GM19193 (cell line): Measurements from ENCODE around the gene SAMD4A.

Experiments used
- POLR2A ChIP-seq: IDR thresholded peaks from 4 replicates; pipeline ENCODE4 v1.6.1; 2011; ENCODE audit not compliant: insufficient read depth, insufficient read length; ENCODE audit errors: extremely low read depth

The SAMD4A gene

DNA sequence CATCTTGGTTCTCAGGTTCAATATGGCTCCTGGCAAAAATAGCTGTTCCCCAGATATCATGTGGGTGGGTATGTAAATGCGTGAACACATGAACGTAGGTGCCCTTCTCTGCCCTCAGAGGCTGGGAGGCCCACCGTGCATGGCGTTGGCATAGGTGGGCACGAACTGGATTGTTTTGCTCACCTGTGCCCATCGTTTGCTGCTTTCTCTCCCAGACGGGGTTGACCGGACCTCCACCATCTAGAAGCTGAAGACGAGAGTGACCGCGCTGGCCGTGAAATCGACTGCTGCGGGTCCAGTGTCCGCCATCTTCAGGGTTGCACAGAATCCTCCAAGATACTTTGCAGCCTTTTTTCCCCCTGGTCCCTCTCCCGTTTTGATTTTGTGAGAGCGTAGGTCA is 221.8 kb downstream of the SAMD4A start:
- TF ChIP-seq POLR2A: no peak

- no peak for TF ChIP-seq POLR2A
Measured at GRCh38 chr14:54789166-54789565, 222.2 kb downstream of the SAMD4A start.

GRCh38 chr14:54789781-54790480 is 223.0 kb downstream of the SAMD4A start:
- TF ChIP-seq POLR2A: no peak

DNA sequence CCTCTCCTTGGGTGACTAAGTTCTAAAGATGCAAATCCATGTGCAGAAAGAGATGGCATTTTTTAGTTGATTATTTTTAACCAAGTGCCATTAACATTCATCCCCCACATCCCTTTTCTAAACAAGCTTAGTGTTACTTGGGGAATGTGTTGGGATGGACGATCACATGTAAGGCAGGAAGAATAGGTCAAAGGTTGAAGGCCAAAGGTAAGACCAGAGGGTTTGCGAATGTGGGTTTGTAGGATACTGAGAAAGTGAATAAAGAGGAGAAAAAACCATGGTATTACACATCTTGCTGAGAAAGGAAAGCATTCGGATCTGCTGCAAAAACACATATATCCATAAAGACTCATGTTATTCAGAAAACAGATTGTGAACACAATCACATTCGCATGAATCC is 224.1 kb downstream of the SAMD4A start:
- no peak for TF ChIP-seq POLR2A

GRCh38 chr14:54792288-54792687 is 225.4 kb downstream of the SAMD4A start:
- TF ChIP-seq POLR2A: no peak

DNA sequence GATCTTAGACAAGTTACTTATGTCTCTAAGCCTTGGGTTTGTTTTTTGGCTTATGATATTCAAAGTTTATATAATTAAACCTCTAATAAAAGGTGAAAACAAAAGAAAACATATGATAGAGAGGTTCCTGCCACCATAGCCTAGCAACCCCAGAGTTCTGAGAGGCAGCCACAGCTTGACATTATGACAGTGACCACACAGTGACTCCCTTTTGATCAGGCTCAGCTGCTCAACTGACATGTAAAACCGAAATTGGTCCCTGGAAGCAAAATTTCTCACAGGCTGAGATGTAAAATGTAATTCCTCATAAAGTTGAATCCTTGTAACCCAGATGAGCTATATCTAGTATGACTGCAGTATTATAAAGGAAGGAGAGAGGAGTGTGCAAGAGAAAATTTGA is 227.2 kb downstream of the SAMD4A start:
- TF ChIP-seq POLR2A: no peak

DNA sequence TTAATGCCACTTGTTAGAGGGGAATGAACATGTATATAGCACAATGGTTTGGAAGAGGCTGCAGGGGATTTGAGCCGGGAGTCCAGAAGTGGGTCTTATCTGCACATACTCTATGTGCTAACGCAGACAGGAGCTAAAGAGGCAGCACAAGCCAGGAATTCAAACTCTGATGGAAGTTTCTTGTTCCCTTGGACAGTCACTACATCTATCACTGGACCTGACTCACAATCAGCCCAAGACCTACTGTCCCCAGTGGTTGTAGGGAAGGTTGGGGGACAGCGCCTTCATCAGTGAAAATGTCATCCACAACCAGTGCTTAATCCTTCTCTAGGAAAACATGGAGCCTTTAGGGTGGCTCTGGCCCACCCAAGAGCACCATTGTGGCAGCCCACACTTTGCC is 227.9 kb downstream of the SAMD4A start:
- TF ChIP-seq POLR2A: no peak

DNA sequence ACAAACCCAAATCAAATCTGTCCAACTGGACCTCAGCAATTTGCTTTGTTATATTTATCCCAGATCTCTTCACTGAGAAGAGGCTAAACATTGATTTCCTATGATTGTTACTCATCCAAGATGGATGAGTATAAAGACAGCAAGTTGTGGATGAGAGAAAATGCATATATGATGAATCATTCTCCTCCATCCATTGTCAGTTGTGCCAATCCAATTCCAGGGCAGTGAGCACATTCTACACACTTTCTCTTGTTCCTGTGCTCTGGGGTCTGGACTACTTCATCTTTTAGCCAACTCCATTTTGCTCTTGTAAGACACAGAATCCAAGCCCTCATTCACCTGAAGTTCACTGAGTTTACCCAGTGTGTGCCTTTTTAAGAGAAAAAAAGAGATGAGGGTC is 230.0 kb downstream of the SAMD4A start:
- TF ChIP-seq POLR2A: no peak

DNA sequence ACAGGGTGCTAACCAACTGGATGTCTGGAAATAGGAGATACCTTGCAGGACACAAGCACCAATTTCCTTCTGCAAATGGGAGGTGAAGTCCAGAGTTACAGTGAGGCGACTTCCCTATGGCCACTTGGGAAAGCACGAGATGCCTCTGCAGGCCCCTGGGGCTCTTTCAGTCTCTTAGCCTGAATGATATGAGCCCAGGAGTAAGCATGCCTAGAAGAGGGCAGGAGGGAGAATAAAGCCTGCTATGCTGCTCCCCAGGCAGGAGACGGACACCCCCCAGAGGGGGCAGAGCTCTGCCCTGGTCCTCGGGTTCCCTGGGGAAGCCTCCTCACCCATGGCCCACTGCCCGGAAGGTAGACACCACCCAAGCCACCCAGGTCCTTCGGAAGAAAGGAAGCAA is 230.6 kb downstream of the SAMD4A start:
- TF ChIP-seq POLR2A: no peak

- no peak for TF ChIP-seq POLR2A
Measured at GRCh38 chr14:54797986-54798385, 231.1 kb downstream of the SAMD4A start.

DNA sequence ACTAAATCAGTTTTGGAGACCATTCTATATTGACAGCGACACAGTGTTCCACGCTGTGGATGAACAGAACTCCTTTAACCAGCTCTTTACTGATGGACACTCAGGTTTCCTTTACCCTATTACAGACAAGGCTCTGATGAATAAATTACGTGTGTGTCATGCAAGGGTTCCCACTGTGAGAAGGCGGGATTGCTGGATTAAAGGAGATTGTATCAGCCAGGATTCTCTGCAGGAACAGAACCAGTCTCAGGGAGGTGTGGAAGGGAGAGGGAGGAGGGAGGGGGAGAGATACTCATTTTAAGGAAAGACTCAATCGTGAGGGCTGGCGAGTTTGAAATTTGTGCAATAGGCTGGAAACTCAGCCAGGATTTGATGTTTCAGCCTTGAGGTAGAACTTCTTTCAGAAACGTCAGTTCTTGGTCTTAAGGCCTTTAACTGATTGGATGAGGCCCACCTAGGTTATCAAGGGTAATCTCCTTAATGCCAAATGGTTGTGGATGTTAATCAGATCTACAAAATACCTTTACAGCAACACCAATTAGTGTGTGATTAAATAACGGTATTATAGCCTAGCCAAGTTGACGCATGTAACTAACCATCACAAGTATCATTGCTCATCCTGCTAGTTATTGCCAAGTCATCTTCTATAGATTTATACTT is 231.7 kb downstream of the SAMD4A start:
- no peak for TF ChIP-seq POLR2A

DNA sequence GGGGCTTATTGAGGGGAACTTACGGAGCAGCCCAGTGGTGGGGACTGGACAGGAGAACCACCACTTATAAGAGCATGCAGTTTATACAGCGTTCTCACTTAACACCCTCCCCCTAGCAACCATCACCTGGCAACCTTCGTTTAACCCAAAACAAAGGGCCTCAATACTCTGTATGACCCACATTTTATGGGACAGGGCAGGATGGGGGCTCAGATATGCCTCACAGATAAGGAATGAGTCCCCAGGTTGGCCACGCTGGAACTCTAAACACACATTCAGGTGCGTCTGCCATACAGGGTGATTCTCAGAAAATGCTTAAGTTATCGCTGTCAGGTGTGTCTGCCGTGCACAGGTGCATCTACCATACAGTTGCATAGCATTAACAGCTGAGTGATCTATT is 236.5 kb downstream of the SAMD4A start:
- no peak for TF ChIP-seq POLR2A

DNA sequence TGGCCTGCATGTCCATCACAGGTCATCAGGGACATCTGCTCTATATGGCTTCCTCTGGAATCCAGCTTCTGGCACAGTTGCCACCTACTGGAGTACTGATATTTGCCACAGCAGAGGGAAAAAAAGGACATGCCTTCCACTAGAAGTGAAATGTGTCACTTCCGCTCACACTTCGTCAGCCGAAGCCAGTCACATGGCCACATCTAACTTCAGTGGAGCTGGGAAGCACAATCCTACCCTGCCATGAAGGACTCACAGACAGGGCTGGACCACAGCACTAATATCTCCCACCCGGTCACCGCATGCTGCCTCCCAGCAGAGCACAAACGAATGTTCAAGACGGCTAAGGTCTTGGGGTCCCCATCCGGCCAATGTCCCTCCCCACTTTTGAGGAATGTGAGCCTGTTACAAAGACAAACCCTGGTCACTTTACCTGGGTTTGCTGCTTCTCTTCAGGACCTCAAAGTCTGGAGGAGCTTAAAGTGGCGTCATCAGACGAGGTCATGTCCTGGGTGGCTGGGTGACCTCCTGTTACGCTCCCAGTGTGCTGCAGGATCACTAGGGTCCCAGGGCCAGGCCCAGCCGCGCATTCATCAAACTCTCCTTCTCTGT is 237.1 kb downstream of the SAMD4A start:
- no peak for TF ChIP-seq POLR2A

DNA sequence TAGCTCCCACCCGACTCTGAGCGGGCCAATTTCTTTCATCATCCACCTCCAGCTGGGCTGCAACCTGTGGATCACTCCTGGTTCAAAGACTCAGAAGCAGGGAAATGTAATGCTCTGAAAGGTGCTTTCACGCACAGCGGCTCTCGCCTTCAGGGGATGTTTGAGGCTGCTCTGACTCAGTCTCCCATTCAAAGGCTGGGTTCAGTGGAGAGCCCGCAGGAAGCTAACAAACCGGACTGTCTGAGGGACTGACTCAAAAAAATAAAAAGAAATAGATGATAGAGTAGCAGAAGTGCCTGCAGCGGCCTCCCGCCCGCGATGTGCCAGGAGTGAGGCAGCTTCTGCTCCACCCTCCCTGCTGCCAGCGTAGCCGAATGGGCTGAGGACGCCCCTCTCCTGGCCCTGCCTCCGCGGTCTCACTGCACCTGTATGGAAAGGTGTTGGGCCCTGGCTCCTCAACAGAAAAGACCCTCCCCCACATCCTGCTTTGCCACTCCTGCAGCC is 237.7 kb downstream of the SAMD4A start:
- TF ChIP-seq POLR2A: no peak

DNA sequence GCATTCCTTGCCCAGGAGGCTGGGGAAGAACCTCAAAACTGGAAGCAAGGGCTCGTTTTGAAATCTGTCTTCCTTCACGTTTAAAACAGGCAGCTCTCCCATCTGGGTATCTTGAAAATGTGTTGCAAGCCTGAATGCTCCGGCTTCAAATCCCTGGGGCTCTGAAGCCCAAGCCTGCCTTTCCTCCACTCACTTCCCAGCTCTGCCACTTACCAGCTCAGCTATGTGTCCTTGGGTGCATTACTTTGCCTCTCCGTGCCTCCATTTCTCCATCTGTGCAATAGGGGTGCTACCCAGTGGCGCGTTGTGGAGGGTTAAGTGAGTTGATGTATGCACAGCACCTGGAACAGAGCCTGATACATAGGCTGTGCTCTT is 238.1 kb downstream of the SAMD4A start:
- TF ChIP-seq POLR2A: no peak
